IPS-18c (cell line): ENCODE measurements around the gene ZBTB47.

Experiments
- H3K4me3 ChIP-seq: 2 replicates; pipeline ENCODE4 v1.7.0; 2013; ENCODE audit warnings: low read depth, mild to moderate bottlenecking, low read length, moderate library complexity; ENCODE audit not compliant: insufficient read depth
- H3K9me3 ChIP-seq: one replicate; pipeline ENCODE4 v1.6.1; 2013; ENCODE audit warnings: mild to moderate bottlenecking, low read length, moderate library complexity; ENCODE audit not compliant: control insufficient read depth, insufficient read depth

The ZBTB47 gene

GRCh38 chr3:42653560-42654330 is at the start of gene ZBTB47:
Gene ZBTB47 (plus strand): TSS chr3:42653697. CDS start chr3:42658356, 4,659 bp downstream.
- no peaks in the 10 kb centered on the region for H3K9me3 ChIP-seq
- peak within 1 kb of the TSS; percentile 65 for H3K4me3 ChIP-seq

DNA sequence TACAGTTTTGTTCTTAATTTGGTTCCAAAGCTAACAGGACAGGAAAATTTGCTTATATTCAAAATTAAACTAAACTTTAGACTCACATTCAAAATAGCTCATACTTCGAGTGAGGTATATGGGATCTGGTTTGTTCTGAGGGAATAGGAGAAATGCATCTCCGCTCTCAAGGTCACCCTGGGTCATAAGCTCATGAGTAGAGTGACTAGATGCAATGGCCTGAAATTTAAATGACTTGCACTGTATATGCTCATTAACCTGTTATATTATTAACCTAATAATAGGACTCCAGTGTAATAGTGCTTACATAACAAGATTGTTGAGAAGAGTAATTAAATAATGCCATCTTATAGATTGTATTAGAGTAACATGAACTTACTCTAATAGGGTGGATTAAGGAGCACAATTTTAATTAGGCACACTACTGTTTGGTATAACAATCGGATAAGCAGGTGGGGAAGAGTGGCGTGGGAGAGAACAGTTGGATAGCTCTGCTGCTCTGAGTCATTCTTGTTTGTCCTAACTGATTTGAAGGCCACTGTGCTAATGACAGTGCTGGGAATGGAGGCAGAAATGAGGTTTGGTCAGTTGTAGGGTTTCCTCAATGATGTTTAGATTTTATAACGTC is 47.8 kb upstream of the ZBTB47 start:
- no peak overlapping the region for H3K4me3 ChIP-seq
- H3K9me3 ChIP-seq, result no peaks in the 10 kb centered on the region

- no peaks in the 10 kb centered on the region for H3K9me3 ChIP-seq
Measured at GRCh38 chr3:42608581-42608980, 44.9 kb upstream of the ZBTB47 start.

GRCh38 chr3:42610976-42611375 is 42.5 kb upstream of the ZBTB47 start:
- Histone ChIP-seq H3K9me3 (no peaks in the 10 kb centered on the region), H3K4me3 (no peak overlapping the region)

More at GRCh38 chr3:42608581-42608980, 44.9 kb upstream of the ZBTB47 start:
- H3K4me3 ChIP-seq, result no peak overlapping the region

DNA sequence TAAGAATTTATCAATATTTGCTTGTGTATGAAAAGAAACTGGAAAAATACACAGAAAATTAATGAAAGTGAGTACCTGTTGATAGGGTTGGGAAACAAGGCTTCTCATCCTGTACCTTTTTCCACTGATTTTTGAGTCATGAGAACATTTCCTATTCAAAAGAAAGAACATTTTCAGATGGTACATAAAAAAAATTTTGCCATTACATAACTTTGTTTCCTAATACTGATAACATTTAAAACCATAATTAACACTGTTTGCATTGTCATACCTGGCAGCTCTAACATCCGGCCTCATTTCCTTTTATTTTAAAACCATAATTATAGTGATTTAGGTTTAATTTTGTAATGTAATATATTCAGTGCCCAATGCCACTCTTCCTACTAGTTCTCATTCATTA is 41.3 kb upstream of the ZBTB47 start:
- Histone ChIP-seq H3K9me3 (no peaks in the 10 kb centered on the region), H3K4me3 (no peak overlapping the region)

DNA sequence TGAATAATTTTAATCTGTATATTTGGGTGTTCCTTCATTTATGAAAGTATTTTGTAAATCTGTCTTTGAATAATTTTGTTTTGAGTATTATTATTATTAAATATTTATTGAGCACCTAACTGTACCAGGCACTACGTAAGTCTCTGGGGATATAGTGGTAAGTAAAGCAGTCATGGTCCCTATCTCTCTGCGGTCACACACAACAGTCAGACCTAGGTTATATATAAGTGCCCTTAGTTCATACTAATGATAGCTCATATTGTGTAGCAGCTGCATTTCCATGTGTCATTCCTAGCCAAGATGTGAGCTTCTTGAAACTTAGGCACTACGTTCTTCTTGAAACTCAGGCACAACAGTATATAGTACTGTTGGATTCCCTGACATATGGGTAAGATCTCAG is 40.6 kb upstream of the ZBTB47 start:
- Histone ChIP-seq H3K9me3 (no peaks in the 10 kb centered on the region), H3K4me3 (no peak overlapping the region)

DNA sequence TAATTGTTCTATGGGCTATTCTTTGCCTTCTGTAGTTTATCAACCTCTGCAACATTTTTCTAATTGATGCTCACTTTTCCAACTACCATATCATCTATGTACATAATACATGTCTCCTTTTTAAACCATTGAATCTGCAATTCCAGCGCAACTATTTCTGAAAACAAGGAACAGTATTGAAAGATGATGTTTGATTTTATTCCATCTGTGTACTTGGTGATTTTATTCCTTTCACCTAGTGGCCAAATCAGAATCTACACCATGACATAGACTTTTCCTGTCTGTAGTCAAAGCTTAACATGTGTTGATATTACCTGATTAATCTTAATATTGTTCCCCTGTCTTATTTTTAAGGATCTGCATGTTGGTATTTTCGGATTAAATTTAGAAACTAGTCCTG is 40.0 kb upstream of the ZBTB47 start:
- H3K4me3 ChIP-seq, result no peak overlapping the region
- no peaks in the 10 kb centered on the region for H3K9me3 ChIP-seq

DNA sequence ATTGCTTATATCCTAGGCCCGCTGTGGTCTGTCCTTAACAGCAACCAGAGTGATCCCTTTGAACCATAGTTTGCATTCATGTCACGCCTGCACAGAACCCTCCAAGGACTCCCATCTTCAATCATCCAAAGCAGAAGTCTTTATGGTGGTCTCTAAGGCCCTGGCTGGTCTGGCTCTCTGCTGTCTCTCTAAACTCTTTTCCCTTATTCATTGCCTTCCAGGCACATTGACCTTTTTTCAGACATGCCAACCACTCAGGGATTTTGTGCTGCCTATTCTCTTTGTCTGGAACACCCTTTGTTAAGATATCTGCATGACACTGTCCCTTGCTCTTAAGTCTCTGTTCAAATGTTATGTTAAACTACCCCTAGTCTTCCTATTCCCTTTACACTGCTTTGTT is 21.9 kb upstream of the ZBTB47 start:
- no peak overlapping the region for H3K4me3 ChIP-seq
- no peaks in the 10 kb centered on the region for H3K9me3 ChIP-seq

- no peak overlapping the region for H3K4me3 ChIP-seq
- H3K9me3 ChIP-seq, result no peaks in the 10 kb centered on the region
Measured at GRCh38 chr3:42632146-42632545, 21.4 kb upstream of the ZBTB47 start.

GRCh38 chr3:42633544-42633943 is 20.0 kb upstream of the ZBTB47 start:
- Histone ChIP-seq H3K4me3 (no peak overlapping the region), H3K9me3 (no peaks in the 10 kb centered on the region)

- no peak overlapping the region for H3K4me3 ChIP-seq
- no peaks in the 10 kb centered on the region for H3K9me3 ChIP-seq
Measured at GRCh38 chr3:42635111-42635510, 18.4 kb upstream of the ZBTB47 start.

DNA sequence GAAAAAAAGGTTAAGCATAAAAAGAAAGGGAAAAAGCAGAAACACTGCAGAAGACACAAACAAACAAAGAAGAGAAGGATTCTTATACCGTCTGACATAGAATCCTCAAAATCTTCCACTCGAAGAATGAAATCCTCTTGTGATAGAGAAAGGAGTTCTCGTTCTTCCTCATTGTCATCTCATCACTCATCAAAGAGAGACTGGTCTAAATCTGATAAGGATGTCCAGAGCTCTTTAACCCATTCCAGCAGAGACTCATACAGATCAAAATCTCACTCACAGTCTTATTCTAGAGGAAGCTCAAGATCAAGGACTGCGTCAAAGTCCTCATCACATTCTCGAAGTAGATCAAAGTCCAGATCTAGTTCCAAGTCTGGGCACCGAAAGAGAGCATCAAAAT is 16.5 kb upstream of the ZBTB47 start:
- no peaks in the 10 kb centered on the region for H3K9me3 ChIP-seq
- H3K4me3 ChIP-seq, result no peak overlapping the region

- no peak overlapping the region for H3K4me3 ChIP-seq
- H3K9me3 ChIP-seq, result no peaks in the 10 kb centered on the region
Measured at GRCh38 chr3:42638339-42638842, 15.1 kb upstream of the ZBTB47 start.

DNA sequence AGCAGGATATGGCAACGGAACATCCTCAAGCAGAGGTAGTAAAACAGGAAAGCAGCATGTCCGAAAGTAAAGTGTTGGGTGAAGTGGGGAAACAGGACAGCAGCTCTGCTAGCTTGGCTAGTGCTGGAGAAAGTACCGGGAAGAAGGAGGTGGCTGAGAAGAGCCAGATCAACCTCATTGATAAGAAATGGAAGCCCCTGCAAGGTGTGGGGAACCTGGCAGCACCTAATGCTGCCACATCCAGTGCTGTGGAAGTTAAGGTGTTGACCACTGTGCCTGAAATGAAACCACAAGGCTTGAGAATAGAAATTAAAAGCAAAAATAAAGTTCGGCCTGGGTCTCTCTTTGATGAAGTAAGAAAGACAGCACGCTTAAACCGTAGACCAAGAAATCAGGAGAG is 14.3 kb upstream of the ZBTB47 start:
- H3K4me3 ChIP-seq, result no peak overlapping the region
- no peaks in the 10 kb centered on the region for H3K9me3 ChIP-seq

DNA sequence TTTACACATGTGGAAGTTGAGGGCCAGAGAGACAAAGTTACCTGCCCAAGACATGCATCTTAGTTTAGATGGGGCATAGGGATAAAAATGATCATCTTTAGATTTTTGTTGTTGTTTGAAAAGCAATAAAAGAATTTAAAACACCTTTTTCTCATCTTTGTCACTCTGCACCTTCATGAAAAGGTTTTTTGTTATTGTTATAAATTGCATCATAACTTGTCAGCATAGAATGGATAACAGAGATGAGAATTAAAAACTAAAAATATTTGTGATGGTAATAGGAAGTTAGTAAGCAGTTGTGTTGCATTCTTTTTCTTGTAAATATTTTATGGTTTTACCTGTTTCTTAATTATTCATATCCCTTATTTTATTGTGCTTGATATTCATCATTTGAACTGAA is 13.4 kb upstream of the ZBTB47 start:
- Histone ChIP-seq H3K9me3 (no peaks in the 10 kb centered on the region), H3K4me3 (no peak overlapping the region)

- H3K9me3 ChIP-seq, result no peaks in the 10 kb centered on the region
- H3K4me3 ChIP-seq, result no peak overlapping the region
Measured at GRCh38 chr3:42640771-42641370, 12.6 kb upstream of the ZBTB47 start.

DNA sequence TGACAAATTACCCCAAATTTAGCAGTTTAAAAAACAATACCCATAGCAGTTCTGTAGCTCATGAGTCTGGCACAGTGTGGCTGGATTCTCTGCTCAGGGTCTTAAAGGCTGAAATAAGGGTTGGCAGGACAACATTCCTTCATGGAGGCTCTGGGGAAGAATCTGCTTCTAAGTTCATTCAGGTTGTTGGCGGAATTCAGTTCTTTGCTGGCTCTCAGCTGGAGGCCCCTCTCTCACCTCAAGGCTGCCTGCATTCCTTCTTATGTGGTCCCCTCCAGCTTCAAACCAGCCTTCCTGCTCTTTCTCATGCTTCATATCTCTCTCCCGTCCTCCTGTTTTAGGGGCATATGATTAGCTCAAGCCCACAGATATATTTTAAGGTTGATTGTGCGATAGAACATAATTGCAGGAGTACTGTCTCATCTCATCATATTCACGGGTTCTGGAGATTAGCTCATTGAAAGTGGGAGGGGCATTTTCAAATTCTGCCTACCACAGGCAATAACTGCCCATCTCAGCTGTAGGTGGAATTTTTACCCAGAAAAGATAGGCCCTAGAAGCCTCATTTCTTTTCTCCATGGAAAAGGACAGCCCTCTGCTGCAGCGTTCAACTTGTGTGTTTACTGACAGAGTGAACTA is 5.6 kb upstream of the ZBTB47 start:
- no peaks in the 10 kb centered on the region for H3K9me3 ChIP-seq
- no peak overlapping the region for H3K4me3 ChIP-seq

DNA sequence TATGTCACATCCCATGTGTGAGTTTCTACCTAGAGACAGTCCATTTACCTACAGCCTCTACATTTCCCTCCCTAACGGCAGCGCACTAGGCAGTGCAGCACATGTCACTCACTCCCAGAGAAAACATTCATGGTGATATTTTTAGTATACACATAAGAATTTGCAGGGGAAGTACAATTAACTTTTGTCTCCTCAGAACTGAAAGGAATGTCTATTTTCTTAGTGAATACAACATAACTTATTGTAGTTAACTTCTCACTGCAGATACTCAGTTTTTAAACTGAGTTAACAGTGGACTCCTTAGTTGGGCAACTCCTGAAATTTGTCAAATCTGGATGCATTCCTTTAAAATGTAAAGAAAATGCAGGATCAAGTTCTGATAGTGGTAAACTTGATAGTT is 4.5 kb upstream of the ZBTB47 start:
- no peaks in the 10 kb centered on the region for H3K9me3 ChIP-seq
- no peak overlapping the region for H3K4me3 ChIP-seq
